ENCODE results near the gene UBAP1.
"Not testable (repeated sequence)": the region's sequence is repeated elsewhere in the genome, so short reads cannot be mapped to it uniquely, and the experiment has no call there.

The UBAP1 gene

GRCh38 chr9:34211395-34211794 is 32.6 kb downstream of the UBAP1 start:
- H3K79me2 ChIP-seq (ENCODE audit: control insufficient read depth, insufficient read depth, low read length, poor library complexity) = no peaks in the 10 kb centered on the region
- H2BK5ac ChIP-seq (ENCODE audit: low read depth, low read length, poor library complexity) = no peak overlapping the region
- no peak overlapping the region for H3K23ac ChIP-seq (ENCODE audit: low read length)
- DNase-seq = no peak
- H2BK120ac ChIP-seq (ENCODE audit: insufficient read depth, low read length, poor library complexity) = no peak overlapping the region
- no peaks in the 10 kb centered on the region for H3K36me3 ChIP-seq (ENCODE audit: control insufficient read depth in 1 of 2, insufficient read depth in 2 of 2, low read length in 2 of 2)
- H3K4me1 ChIP-seq (ENCODE audit: control insufficient read depth in 1 of 2, insufficient read depth in 2 of 2, low read length in 2 of 2) = no peaks in the 10 kb centered on the region
- H4K8ac ChIP-seq (ENCODE audit: low read depth, low read length) = no peak overlapping the region
- H3K18ac ChIP-seq (ENCODE audit: low read length) = no peak overlapping the region
- H3K4me2 ChIP-seq (ENCODE audit: low read length) = no peak overlapping the region
- no peak overlapping the region for H2BK12ac ChIP-seq (ENCODE audit: low read length)
- H4K12ac ChIP-seq (ENCODE audit: low read depth, low read length) = no peak overlapping the region
- H4K91ac ChIP-seq (ENCODE audit: low read depth, low read length) = no peak overlapping the region
- no peaks in the 10 kb centered on the region for H3K9me3 ChIP-seq (ENCODE audit: insufficient read depth, low read depth, low read length)
- no peak overlapping the region for H3K14ac ChIP-seq (ENCODE audit: low read length)
- no peak overlapping the region for H3K27ac ChIP-seq (ENCODE audit: low read depth, low read length)
- no peak overlapping the region for H2AFZ ChIP-seq (ENCODE audit: insufficient read depth, low read length, poor library complexity)
- H3K9ac ChIP-seq (ENCODE audit: low read length) = no peak overlapping the region
- H3K79me1 ChIP-seq (ENCODE audit: low read length) = no peaks in the 10 kb centered on the region
- H3K4ac ChIP-seq (ENCODE audit: low read depth, low read length) = no peak overlapping the region
- WGBS (ENCODE audit: extremely low coverage, insufficient coverage, insufficient read length) = no CpG with 5 or more reads among the region's 1 CpG
- H3K27me3 ChIP-seq (ENCODE audit: insufficient read depth, low read length) = no peaks in the 10 kb centered on the region
- H3K4me3 ChIP-seq (ENCODE audit: low read depth, low read length) = no peak overlapping the region
- H2AK5ac ChIP-seq (ENCODE audit: low read length) = no peak overlapping the region

- not testable (repeated sequence) for H4K8ac ChIP-seq (ENCODE audit: low read depth, low read length); H4K91ac ChIP-seq (ENCODE audit: low read depth, low read length); H3K4me3 ChIP-seq (ENCODE audit: low read depth, low read length); H2BK5ac ChIP-seq (ENCODE audit: low read depth, low read length, poor library complexity); H2BK120ac ChIP-seq (ENCODE audit: insufficient read depth, low read length, poor library complexity); H3K79me2 ChIP-seq (ENCODE audit: control insufficient read depth, insufficient read depth, low read length, poor library complexity); H3K79me1 ChIP-seq (ENCODE audit: low read length); H3K27me3 ChIP-seq (ENCODE audit: insufficient read depth, low read length); DNase-seq; H3K4me1 ChIP-seq (ENCODE audit: control insufficient read depth in 1 of 2, insufficient read depth in 2 of 2, low read length in 2 of 2); H4K12ac ChIP-seq (ENCODE audit: low read depth, low read length); H3K18ac ChIP-seq (ENCODE audit: low read length); H2AK5ac ChIP-seq (ENCODE audit: low read length); H3K23ac ChIP-seq (ENCODE audit: low read length); H3K14ac ChIP-seq (ENCODE audit: low read length); H2AFZ ChIP-seq (ENCODE audit: insufficient read depth, low read length, poor library complexity); H3K36me3 ChIP-seq (ENCODE audit: control insufficient read depth in 1 of 2, insufficient read depth in 2 of 2, low read length in 2 of 2); H3K4me2 ChIP-seq (ENCODE audit: low read length); H3K9me3 ChIP-seq (ENCODE audit: insufficient read depth, low read depth, low read length); H2BK12ac ChIP-seq (ENCODE audit: low read length); H3K9ac ChIP-seq (ENCODE audit: low read length); H3K27ac ChIP-seq (ENCODE audit: low read depth, low read length); H3K4ac ChIP-seq (ENCODE audit: low read depth, low read length)
- no CpG with 5 or more reads among the region's 4 CpGs for WGBS (ENCODE audit: extremely low coverage, insufficient coverage, insufficient read length)
These were observed 35.6 kb downstream of the UBAP1 start for GRCh38 chr9:34214354-34215000.

- Histone ChIP-seq H2BK120ac (ENCODE audit: insufficient read depth, low read length, poor library complexity) (no peak overlapping the region), H3K79me2 (ENCODE audit: control insufficient read depth, insufficient read depth, low read length, poor library complexity) (no peaks in the 10 kb centered on the region), H3K4me1 (ENCODE audit: control insufficient read depth in 1 of 2, insufficient read depth in 2 of 2, low read length in 2 of 2) (no peaks in the 10 kb centered on the region), H3K18ac (ENCODE audit: low read length) (no peak overlapping the region), H3K9me3 (ENCODE audit: insufficient read depth, low read depth, low read length) (no peaks in the 10 kb centered on the region), H4K91ac (ENCODE audit: low read depth, low read length) (no peak overlapping the region), H3K23ac (ENCODE audit: low read length) (no peak overlapping the region), H4K8ac (ENCODE audit: low read depth, low read length) (no peak overlapping the region), H3K4me3 (ENCODE audit: low read depth, low read length) (no peak overlapping the region), H3K79me1 (ENCODE audit: low read length) (no peaks in the 10 kb centered on the region), H3K36me3 (ENCODE audit: control insufficient read depth in 1 of 2, insufficient read depth in 2 of 2, low read length in 2 of 2) (no peaks in the 10 kb centered on the region), H3K27me3 (ENCODE audit: insufficient read depth, low read length) (no peaks in the 10 kb centered on the region), H2AFZ (ENCODE audit: insufficient read depth, low read length, poor library complexity) (no peak overlapping the region), H3K4ac (ENCODE audit: low read depth, low read length) (no peak overlapping the region), H2BK12ac (ENCODE audit: low read length) (no peak overlapping the region), H3K4me2 (ENCODE audit: low read length) (no peak overlapping the region), H3K14ac (ENCODE audit: low read length) (no peak overlapping the region), H3K9ac (ENCODE audit: low read length) (no peak overlapping the region), H2AK5ac (ENCODE audit: low read length) (no peak overlapping the region), H2BK5ac (ENCODE audit: low read depth, low read length, poor library complexity) (no peak overlapping the region), H3K27ac (ENCODE audit: low read depth, low read length) (no peak overlapping the region), H4K12ac (ENCODE audit: low read depth, low read length) (no peak overlapping the region)
- WGBS (ENCODE audit: extremely low coverage, insufficient coverage, insufficient read length) = no CpG with 5 or more reads among the region's 3 CpGs
- DNase-seq = peak; percentile 25 to 43
These were observed 37.5 kb downstream of the UBAP1 start for GRCh38 chr9:34216325-34216724.

GRCh38 chr9:34217015-34217414 is 38.2 kb downstream of the UBAP1 start:
- not testable (repeated sequence) for H4K12ac ChIP-seq (ENCODE audit: low read depth, low read length); H3K9me3 ChIP-seq (ENCODE audit: insufficient read depth, low read depth, low read length); H2AFZ ChIP-seq (ENCODE audit: insufficient read depth, low read length, poor library complexity); H3K79me2 ChIP-seq (ENCODE audit: control insufficient read depth, insufficient read depth, low read length, poor library complexity); H2BK5ac ChIP-seq (ENCODE audit: low read depth, low read length, poor library complexity); H3K4me3 ChIP-seq (ENCODE audit: low read depth, low read length); H3K4ac ChIP-seq (ENCODE audit: low read depth, low read length); H3K79me1 ChIP-seq (ENCODE audit: low read length); H3K23ac ChIP-seq (ENCODE audit: low read length); H4K8ac ChIP-seq (ENCODE audit: low read depth, low read length); H2BK12ac ChIP-seq (ENCODE audit: low read length); H3K4me1 ChIP-seq (ENCODE audit: control insufficient read depth in 1 of 2, insufficient read depth in 2 of 2, low read length in 2 of 2); H4K91ac ChIP-seq (ENCODE audit: low read depth, low read length); H3K14ac ChIP-seq (ENCODE audit: low read length); H2BK120ac ChIP-seq (ENCODE audit: insufficient read depth, low read length, poor library complexity); H3K27ac ChIP-seq (ENCODE audit: low read depth, low read length); H3K36me3 ChIP-seq (ENCODE audit: control insufficient read depth in 1 of 2, insufficient read depth in 2 of 2, low read length in 2 of 2); H3K4me2 ChIP-seq (ENCODE audit: low read length); H3K27me3 ChIP-seq (ENCODE audit: insufficient read depth, low read length); H3K9ac ChIP-seq (ENCODE audit: low read length); H2AK5ac ChIP-seq (ENCODE audit: low read length); H3K18ac ChIP-seq (ENCODE audit: low read length)
- no CpG with 5 or more reads among the region's 2 CpGs for WGBS (ENCODE audit: extremely low coverage, insufficient coverage, insufficient read length)
- DNase-seq = peak; percentile 69 to 74
